GM12878 (cell line): Measurements from ENCODE around the gene RAP1A. TPM values are rescaled to one million over a fixed set of nuclear protein-coding genes. Genes with fewer than 3 reads are reported as not detected.

ENCODE experiments used
- CBX5 ChIP-seq: sonication (generic); IDR thresholded peaks from 2 replicates; pipeline ENCODE4 v1.6.1; 2016; ENCODE audit warnings: low read depth, moderate library complexity, mild to moderate bottlenecking, inconsistent platforms
- CHD4 ChIP-seq: fragments of 200-600 bp; sonication (generic); IDR thresholded peaks from 2 replicates; pipeline ENCODE4 v1.6.1; 2016; ENCODE audit warnings: mild to moderate bottlenecking
- E2F8 ChIP-seq: fragments of 450-650 bp; IDR thresholded peaks from 2 replicates; pipeline ENCODE4 v1.6.1; 2018; ENCODE audit warnings: mild to moderate bottlenecking, low read depth, moderate library complexity; ENCODE audit not compliant: partially characterized antibody
- ELK1 ChIP-seq: IDR thresholded peaks from 2 replicates; pipeline ENCODE4 v1.6.1; 2012; ENCODE audit warnings: low read depth, low read length, improper control_type of control experiment
- ESRRA ChIP-seq: IDR thresholded peaks from 2 replicates; pipeline ENCODE4 v1.6.1; 2012; ENCODE audit warnings: mild to moderate bottlenecking, low read length, improper control_type of control experiment
- KAT2A ChIP-seq: conservative IDR thresholded peaks from 2 replicates; pipeline ENCODE4 v1.6.1; 2011; ENCODE audit warnings: low read depth, low read length; ENCODE audit not compliant: control insufficient read depth
- MXI1 ChIP-seq: fragments of 150-350 bp; IDR thresholded peaks from 2 replicates; pipeline ENCODE4 v1.6.1; 2011; ENCODE audit warnings: low read depth, mild to moderate bottlenecking, inconsistent platforms, low read length, improper control_type of control experiment
- NBN ChIP-seq: fragments of 450-650 bp; IDR thresholded peaks from 2 replicates; pipeline ENCODE4 v1.6.1; 2016
- PBX3 ChIP-seq: IDR thresholded peaks from 2 replicates; pipeline ENCODE4 v1.6.1; 2011; ENCODE audit warnings: mild to moderate bottlenecking, low read depth, low read length, moderate library complexity; ENCODE audit not compliant: insufficient replicate concordance
- POLR2AphosphoS2 ChIP-seq: IDR thresholded peaks from 2 replicates; pipeline ENCODE4 v1.6.1; 2011; ENCODE audit warnings: low read depth, mild to moderate bottlenecking, low read length, improper control_type of control experiment, moderate library complexity
- POLR2AphosphoS5 ChIP-seq: IDR thresholded peaks from 2 replicates; pipeline ENCODE4 v1.6.1; 2011; ENCODE audit warnings: mild to moderate bottlenecking, low read length, inconsistent platforms
- SIX5 ChIP-seq: IDR thresholded peaks from 2 replicates; pipeline ENCODE4 v1.6.1; 2011; ENCODE audit warnings: mild to moderate bottlenecking, low read depth, low read length, moderate library complexity; ENCODE audit not compliant: severe bottlenecking
- SMAD5 ChIP-seq: IDR thresholded peaks from 2 replicates; pipeline ENCODE4 v1.6.1; 2016; ENCODE audit warnings: antibody characterized with exemption, low read depth
- SRF ChIP-seq, 2 experiments: IDR thresholded peaks; 2 replicates each; pipeline ENCODE4 v1.6.1; 2011; ENCODE audit warnings: low read depth in 2 of 2, low read length in 2 of 2, mild to moderate bottlenecking in 1 of 2, moderate library complexity in 1 of 2
- TCF3 ChIP-seq: IDR thresholded peaks from 2 replicates; pipeline ENCODE4 v1.6.1; 2012; ENCODE audit warnings: low read depth, mild to moderate bottlenecking, low read length, borderline replicate concordance; ENCODE audit not compliant: insufficient read depth
- ZNF217 ChIP-seq: fragments of 450-650 bp; IDR thresholded peaks from 2 replicates; pipeline ENCODE4 v1.6.1; 2017; ENCODE audit warnings: antibody characterized with exemption, mild to moderate bottlenecking
- ZNF592 ChIP-seq: fragments of 450-650 bp; IDR thresholded peaks from 2 replicates; pipeline ENCODE4 v1.6.1; 2017; ENCODE audit warnings: mild to moderate bottlenecking, moderate library complexity
- polyA plus RNA-seq, 11 experiments: library from polyadenylated mRNA; depleted of rRNA in 4 of 11; unstranded in 6 of 11; stranded (reverse) in 5 of 11; fragments of >200 nt; fragmentation: Nextera tagmentation in 4 of 11; fragmentation: Illumina TruSeq in 1 of 11; extraction: Ambion mirVana in 4 of 11; extraction: Trizol in 1 of 11; gene quantifications; 1 replicate in 1 of 11; 2 replicates in 10 of 11; pipeline versions ENCODE4 v1.2.1 to v1.2.3, GENCODE V29; 2011 to 2016; ENCODE audit warnings: inconsistent platforms in 2 of 11, missing spikeins in 2 of 11, low read depth in 1 of 11
- total RNA-seq, 4 experiments: library from RNA; depleted of rRNA in 3 of 4; stranded (reverse); fragments of >200 nt in 3 of 4; fragmentation: Illumina TruSeq in 1 of 4; extraction: Trizol in 1 of 4; gene quantifications; 2 replicates each; pipeline versions ENCODE4 v1.2.1 to v1.2.3, GENCODE V29; 2013 to 2021

Gene RAP1A
- total and polyA plus RNA-seq, 10 of the 15 experiments (the other 5 are each of a cell fraction or from before 2014, with no cell fraction given): 38.4 to 213 (median 86.0) TPM

- TF ChIP-seq ZNF592: 0 out of 2 replicates have a peak, but pooled peaks have one; percentile 20
- peak; percentile 59; the same call in 1 of the 2 replicates for TF ChIP-seq POLR2AphosphoS5
- no peak for TF ChIP-seq NBN
- no peak for TF ChIP-seq MXI1
- no peak for TF ChIP-seq TCF3
- no peak for TF ChIP-seq KAT2A
- TF ChIP-seq CBX5: no peak
- no peak for TF ChIP-seq ESRRA
- TF ChIP-seq ELK1: no peak
- no peak for TF ChIP-seq CHD4
- no peak for TF ChIP-seq ZNF217
- no peak for TF ChIP-seq E2F8
- TF ChIP-seq SRF (IDR thresholded peaks at IDR 0.05; ENCODE audit: low read depth in 2 of 2, low read length in 2 of 2): no peak
- no peak for TF ChIP-seq POLR2AphosphoS2
- no peak for TF ChIP-seq PBX3
- TF ChIP-seq SMAD5: peak; percentile 55; the same call in 1 of the 2 replicates
- no peak for TF ChIP-seq SIX5
Observed at GRCh38 chr1:111603979-111604378, 15.6 kb upstream of the RAP1A start (continued).
